Activated gamma-delta T cell (primary cell): ENCODE data around the gene FTH1.
"Not testable (repeated sequence)": the region's sequence is repeated elsewhere in the genome, so short reads cannot be mapped to it uniquely, and the experiment has no call there.

ENCODE experiments used
- DNase-seq: peaks from one replicate; lab custom pipeline; 2025; lab: John Stamatoyannopoulos, UW

Gene FTH1

DNA sequence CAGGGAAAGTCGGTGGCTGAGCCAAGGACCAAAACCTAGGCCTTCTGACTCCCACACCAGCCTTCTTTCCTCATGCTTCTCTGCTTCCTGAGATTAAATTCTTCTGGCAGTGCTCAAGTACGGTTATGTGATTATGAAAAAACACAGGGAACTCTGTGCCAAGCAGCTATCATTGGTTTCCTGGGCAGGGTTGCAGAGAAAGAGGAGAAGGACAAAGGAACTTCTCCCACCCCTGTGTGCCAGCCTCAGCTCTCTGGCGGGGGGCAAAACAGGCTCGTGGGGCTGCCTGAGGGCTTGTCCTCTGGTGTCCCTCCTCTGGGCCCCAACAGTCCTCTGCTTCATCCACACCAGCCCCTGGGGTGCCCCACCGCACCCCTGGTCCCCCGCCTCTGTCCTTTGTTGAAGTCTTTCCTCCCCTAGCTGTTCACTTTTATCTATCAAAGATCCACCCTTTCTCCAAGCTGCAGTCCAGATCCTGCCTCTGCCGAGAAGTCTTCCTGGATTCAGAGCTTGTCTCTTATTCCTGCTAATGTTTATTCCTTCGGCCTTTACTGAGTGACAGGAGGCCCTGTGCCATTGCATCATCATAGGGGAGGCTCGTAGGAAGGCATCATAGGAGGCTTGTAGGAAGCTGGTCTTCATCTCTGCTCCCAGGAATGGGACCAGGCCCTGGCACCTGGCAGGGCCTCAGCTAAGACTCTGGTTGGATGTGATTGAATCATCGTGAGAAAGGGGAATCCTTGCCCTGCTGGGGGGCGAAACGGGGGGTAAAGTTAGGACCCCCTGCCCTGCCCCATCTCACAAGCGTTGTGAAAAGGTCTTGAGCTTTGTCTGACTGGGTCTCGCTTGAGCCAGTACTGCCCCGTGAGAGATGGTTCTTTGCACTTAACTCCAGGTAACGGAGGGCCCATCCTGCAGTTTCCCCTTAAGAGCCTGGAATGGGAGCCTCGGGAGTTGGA, 11.5 kb upstream of the FTH1 start:
- DNase-seq: no peak

- no peak for DNase-seq
These were observed 9.5 kb upstream of the FTH1 start for GRCh38 chr11:61976813-61977475.

DNA sequence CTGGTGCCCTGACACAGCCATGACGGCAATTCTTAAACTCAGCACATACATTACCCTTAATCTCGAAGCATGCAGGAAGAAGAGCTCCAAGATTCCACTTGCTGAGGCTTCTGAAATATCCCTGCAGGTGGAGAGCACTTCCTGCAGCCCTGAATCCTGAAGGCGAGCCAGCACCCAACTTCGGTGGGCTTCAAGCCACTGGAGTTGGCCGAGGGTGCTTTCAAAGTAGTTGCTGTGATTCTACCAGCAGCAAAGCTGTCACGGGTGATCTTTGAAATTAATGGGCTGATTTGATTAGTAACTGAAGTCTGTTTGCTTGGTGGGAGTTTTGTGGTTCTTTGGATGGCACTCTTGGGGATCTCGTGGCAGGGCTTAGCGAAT, 9.0 kb upstream of the FTH1 start:
- DNase-seq: no peak

- no peak for DNase-seq
These were observed 8.4 kb upstream of the FTH1 start for GRCh38 chr11:61975638-61976419.

DNA sequence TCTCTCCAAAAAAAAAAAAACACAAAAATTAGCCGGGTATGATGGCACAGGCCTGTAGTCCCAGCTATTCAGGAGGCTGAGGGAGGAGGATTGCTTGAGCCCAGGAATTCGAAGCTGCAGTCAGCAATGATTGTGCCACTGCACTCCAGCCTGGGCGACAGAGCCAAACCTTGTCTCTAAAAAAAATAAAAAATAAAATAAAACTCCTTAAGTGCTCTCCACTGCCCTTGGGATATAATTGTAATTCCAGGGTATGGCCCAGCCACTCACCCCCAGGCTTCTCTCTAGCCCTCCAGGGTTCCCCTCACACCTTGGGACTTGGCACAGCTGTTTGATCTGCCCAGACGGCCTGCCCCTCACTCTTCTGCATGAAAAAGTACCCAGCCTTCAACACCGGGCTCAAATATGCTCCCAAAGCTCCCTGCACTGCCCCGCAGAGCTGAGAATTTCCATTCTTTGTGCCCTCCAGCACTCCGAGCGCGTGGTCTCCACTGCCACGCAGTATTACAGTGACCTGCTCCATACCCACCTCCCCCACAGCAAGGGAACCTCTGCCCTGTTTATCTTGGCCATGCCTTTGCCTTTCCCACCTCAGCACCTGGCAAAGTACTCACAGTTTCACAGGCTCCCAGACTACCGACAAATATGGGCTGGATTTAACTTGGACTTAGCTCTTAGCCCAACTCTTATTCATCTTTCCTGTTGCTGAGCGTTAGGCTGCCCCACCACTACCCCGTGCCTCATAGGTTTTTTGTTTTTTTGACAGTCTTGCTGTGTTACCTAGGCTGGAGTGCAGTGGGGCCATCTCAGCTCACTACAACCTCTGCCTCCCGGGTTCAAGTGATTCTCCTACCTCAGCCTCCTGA, 7.6 kb upstream of the FTH1 start:
- no peak for DNase-seq

DNA sequence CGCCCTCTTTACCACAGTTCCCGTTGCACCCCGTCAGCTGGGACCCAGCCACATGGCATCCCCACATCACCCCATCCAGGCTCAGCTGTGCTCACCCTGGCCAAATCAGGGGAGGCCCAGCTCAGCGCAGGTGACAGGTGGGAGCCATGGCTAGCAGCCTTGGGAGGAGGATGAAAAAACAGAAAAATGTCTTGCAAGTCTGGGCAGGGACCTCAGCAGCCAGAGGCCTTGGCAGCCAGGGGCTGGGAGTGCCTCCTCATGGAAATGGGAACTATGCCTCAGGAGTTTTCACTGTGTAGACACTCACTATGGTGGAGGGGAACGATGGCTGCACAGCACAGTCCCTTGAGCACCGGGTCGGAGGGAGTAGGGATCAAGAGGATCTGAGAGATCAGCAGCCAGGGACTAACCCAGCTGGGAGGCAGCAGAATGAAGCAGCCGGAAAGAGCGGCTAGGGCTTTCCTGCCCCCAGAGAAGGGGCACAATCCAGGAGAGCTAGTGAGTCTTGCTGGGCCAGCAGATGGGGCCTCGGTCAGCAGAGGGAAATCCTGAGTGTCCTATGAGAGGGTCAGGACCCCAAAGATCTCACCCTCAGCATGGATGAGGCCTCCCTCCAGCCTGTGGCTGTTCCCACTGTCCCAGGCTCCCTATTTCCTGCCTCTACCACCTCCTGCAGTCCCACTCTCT, 6.2 kb upstream of the FTH1 start:
- DNase-seq: no peak

DNA sequence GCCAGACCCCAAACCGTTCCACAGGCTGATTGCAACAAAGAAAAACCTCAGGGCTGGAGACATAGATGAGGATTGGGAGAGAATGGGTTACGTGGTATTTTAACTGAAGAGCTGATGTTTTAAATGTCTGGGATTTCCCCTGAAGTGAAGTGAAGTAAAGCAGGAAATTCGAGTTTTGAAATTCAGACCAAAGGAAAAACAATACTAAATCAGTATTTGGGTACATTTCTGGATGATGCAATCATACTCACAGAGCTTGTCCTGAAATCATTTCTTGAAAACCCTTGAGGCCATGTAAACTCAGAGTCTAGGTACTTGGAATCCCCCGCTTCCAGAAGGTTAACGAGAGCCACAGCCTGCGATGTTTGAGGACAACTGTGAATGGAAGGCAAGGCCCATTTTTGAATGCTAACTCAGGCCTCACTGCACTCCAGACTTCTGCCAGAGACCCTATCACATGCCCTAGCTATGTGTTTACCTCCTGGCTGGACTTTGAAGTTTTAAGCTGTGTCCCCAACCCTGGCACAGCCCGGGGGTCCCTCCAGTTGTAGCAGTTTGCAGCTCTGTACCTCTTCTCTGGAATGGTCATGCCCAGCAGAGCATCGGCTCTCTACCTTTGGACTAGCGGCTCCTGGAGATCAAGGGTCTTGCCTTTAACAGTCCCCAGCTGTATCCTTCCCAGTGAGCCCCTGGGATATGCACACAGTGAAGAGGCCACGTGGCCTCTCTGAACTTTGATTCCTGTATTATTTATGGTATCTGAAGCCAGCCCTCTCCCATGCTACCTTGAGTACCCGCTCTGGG, 5.4 kb upstream of the FTH1 start:
- DNase-seq: no peak

DNA sequence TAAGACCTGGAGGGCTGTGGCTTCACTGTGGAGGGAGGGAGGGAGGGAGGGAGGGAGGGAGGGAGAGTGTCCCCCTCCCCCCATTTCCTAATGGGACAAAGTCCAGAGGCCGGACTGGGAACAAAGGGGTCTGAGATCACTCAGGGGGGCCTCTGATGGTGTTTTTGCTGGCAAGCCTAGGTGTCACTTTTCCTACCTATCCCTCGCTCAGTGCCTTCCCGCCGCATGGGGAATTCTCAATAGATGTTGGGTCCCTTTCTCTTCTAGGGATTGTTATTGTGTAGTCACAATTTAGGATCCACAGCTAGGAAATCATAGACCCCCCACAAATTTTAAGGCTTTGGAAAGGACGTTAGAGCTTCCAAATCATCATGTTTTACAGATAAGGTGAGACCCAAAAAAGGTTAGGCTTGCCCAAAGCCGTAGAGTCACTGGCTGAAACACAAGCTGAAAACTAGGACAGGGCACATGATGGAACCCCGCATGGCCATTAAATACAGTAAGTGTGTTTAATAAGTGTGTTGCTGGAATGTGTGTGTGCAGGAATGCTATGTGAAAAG, 4.8 kb upstream of the FTH1 start:
- DNase-seq: no peak

DNA sequence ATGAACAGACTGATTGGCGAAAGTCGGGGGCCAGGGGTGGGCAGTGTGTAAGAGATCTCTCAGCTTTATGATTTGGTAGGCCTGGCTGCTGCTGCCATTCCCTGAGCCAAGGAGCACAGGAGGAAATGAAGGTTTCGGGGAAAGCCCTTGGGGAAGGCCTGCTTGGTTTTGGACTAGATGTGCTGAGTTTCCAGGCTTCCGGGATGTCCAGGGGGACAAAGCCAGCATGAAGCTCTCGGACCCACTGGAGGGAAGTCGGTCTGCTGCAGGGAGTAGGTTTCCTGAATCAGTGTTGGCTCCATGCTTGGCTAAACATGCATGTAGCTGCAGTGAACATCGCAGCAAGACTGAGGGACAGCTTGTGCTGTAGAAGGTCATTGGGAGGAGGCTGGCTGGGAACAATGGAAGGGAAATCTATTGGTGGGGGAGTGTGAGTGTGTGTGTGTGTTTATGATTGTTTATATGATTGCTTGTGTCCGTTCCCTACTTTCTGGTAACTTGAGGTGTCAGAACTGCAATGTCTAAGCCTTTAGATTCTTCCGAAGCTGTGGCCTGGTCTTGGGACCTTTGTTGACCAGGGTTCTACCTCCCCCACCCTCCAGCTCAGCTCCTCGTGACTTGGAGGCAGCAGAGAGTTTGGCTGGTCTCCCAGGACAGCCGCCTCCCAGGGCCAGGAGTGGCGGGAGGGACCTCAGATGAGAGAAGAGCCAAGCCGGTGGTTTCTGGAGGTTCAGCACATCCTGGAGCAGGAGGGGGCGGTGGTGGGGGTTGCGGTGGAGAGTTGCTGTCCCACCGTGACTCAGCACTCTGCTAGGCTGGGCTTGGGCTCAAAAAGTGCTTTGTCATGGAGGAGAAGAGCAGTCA, 4.0 kb upstream of the FTH1 start:
- DNase-seq: no peak

- no peak for DNase-seq
These were observed 2.6 kb upstream of the FTH1 start for GRCh38 chr11:61969838-61970662.

DNA sequence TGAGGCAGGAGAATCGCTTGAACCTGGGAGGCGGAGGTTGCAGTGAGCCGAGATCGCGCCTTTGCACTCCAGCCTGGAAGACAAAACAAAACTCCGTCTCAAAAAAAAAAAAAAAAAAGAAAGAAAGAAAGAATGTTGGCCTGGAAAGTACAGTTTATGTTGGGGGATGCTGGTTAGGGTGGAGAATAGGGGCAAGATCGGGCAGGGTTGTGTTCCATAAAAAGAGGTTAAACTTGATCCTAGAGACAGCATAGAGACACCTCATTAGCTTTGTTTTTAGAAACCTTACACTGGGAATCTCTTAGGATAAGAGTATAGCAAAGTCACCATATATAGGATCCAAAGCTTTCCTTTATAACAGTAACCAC, 1.9 kb upstream of the FTH1 start:
- DNase-seq: no peak

- DNase-seq: no peak
These were observed 1.4 kb upstream of the FTH1 start for GRCh38 chr11:61968758-61969390.

DNA sequence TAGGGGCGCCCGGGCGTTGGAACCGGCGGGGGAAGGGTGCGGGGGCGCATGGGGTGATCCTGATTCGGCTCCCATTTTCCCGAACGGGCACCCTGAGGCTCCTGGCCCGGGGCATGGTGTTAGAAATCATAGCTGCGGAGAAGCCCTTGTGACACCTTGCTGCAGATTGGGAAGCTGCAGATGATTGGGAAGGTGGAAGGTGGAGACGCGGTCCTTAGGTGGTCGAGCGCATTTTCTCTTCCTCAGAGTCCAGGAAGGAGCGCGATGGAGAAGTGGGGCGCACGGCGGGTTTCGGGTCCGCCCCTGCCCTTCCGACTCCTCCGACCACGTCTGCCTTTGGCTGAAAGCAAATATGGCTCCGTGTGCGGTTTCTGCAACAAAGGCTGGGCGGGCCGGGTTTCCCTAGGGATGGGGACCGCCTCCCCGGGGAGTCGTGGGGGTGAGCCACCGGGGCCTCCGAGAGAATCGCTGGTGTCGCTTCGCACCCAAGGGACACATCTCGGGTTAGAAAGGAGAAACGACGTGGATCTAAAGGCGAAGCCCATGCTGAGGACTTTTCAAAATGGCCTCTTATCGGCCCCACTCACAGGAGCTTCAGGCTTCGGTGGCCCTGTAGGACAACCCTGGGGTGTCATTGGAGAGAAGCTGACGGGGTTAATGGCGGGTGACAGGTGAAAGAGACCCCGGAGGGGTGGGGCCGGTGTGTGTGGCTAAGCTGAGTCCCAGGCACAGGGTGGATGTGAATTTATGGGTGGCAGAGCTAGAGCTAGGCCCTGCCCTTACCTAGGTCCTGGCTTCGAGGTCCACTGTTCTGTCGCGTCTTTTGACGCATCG, 707 bp upstream of the FTH1 start:
- no peak for DNase-seq

- no peak for DNase-seq
These were observed 709 bp downstream of the FTH1 start for GRCh38 chr11:61966734-61967115.

DNA sequence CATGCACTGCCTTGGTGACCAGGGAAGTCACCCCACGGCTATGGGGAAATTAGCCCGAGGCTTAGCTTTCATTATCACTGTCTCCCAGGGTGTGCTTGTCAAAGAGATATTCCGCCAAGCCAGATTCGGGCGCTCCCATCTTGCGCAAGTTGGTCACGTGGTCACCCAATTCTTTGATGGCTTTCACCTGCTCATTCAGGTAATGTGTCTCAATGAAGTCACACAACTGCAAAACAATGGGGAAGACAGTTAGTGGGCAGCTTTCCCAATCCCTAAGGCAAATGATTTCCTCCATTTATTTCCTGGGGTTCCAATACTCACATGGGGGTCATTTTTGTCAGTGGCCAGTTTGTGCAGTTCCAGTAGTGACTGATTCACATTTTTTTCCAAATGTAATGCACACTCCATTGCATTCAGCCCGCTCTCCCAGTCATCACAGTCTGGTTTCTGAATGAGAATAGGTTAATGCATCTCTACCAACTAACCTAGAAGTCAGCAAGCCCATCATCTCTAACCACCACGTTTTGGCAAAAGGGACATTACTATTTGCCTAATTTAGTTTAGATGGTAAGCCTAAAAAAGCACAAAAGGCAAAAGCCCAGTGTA, 2.7 kb downstream of the FTH1 start:
- not testable (repeated sequence) for DNase-seq

DNA sequence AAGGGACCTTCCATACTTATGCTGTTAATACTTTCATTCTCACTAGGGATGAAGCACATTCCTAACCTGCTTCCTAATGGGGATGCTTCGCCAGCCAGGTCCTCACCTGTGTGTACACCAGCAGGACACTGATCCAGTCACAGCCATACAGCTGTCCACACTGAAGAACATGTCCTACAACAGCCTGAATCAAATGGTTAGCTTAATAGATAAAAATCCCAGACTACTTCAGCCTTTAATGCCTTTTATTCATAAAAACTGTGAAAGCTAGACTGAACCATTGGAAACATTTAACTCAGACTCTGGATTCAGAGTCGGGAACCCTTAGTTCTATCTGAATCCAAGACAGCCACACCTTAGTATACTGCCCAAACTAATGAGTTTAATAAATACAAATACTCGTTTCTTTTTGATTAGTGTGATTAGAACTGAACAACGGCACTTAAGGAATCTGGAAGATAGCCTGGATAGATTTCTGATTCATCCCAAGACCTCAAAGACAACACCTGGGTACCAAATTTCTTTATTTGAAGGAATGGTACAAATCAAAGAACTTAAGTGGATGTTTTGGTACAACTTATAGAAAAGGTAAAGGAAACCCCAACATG, 3.3 kb downstream of the FTH1 start:
- no peak for DNase-seq
